IMR-90 (cell line): ENCODE results near the gene MAPK10. TPM values are rescaled to one million over a fixed set of nuclear protein-coding genes. Genes with fewer than 3 reads are reported as not detected.

Experiments used
- ATAC-seq: fragments of 200-7000 bp; cut with Tn5 transposase; 2 replicates; pipeline ENCODE4 v1.9.1; 2020; ENCODE audit warnings: low read depth, mild to moderate bottlenecking, moderate library complexity
- BruUV-seq: library from RNA; stranded (reverse); fragments of 400-500 nt; replicated peaks from 2 replicates; lab custom pipeline; 2021; lab: Mats Ljungman, UMichigan
- CTCF ChIA-PET: fragments of 300-600 bp; formaldehyde crosslinking; extraction: SDS; loops from one replicate; lab custom pipeline; 2021; ENCODE audit warnings: antibody characterized with exemption; lab: Yijun Ruan, JAX
- POLR2A ChIA-PET: fragments of 300-600 bp; sonication (Branson Sonifier 250); formaldehyde crosslinking; loops from one replicate; lab custom pipeline; 2022; ENCODE audit warnings: antibody characterized with exemption; ENCODE audit not compliant: unreplicated experiment; lab: Charles Lee
- DNase-seq: peaks from one replicate; pipeline ENCODE4 v3.0.0; 2013
- H2AFZ ChIP-seq: replicated peaks from 2 replicates; pipeline ENCODE3; 2013; ENCODE audit warnings: low read length, mild to moderate bottlenecking; ENCODE audit not compliant: poor library complexity
- H2AK5ac ChIP-seq: 2 replicates; pipeline ENCODE4 v1.6.1; 2013; ENCODE audit warnings: low read depth, low read length, inconsistent platforms
- H2AK9ac ChIP-seq: replicated peaks from 2 replicates; pipeline ENCODE3; 2013; ENCODE audit warnings: mild to moderate bottlenecking, low read depth, low read length, moderate library complexity; ENCODE audit not compliant: poor library complexity
- H2BK120ac ChIP-seq: 2 replicates; pipeline ENCODE4 v1.6.1; 2013; ENCODE audit warnings: low read depth, low read length, inconsistent platforms
- H2BK15ac ChIP-seq: 3 replicates; pipeline ENCODE4 v1.6.1; 2013; ENCODE audit warnings: low read depth, low read length, inconsistent platforms
- H2BK20ac ChIP-seq: 2 replicates; pipeline ENCODE4 v1.6.1; 2013; ENCODE audit warnings: low read depth, mild to moderate bottlenecking, inconsistent platforms, low read length, moderate library complexity
- H2BK5ac ChIP-seq: 2 replicates; pipeline ENCODE4 v1.6.1; 2013; ENCODE audit warnings: mild to moderate bottlenecking, low read depth, low read length, inconsistent platforms; ENCODE audit not compliant: poor library complexity, severe bottlenecking
- H3K14ac ChIP-seq: replicated peaks from 2 replicates; pipeline ENCODE4 v1.6.1; 2013; ENCODE audit warnings: low read depth, low read length, inconsistent platforms
- H3K18ac ChIP-seq: 2 replicates; pipeline ENCODE4 v1.6.1; 2013; ENCODE audit warnings: low read depth, low read length, control low read depth
- H3K23ac ChIP-seq: 2 replicates; pipeline ENCODE4 v1.6.1; 2013; ENCODE audit warnings: low read depth, low read length, inconsistent platforms
- H3K27ac ChIP-seq: 2 replicates; pipeline ENCODE4 v1.5.1; 2013; ENCODE audit warnings: mild to moderate bottlenecking, control low read depth, low read length; ENCODE audit not compliant: insufficient read depth
- H3K27me3 ChIP-seq: 2 replicates; pipeline ENCODE4 v1.6.1; 2013; ENCODE audit warnings: low read length; ENCODE audit not compliant: control insufficient read depth, insufficient read depth
- H3K36me3 ChIP-seq: 2 replicates; pipeline ENCODE4 v1.6.1; 2013; ENCODE audit warnings: low read length, mixed read lengths; ENCODE audit not compliant: control insufficient read depth, insufficient read depth
- H3K4ac ChIP-seq: 2 replicates; pipeline ENCODE4 v1.6.1; 2013; ENCODE audit warnings: low read depth, low read length, inconsistent platforms
- H3K4me1 ChIP-seq: 2 replicates; pipeline ENCODE4 v1.6.1; 2013; ENCODE audit warnings: low read length, mixed read lengths; ENCODE audit not compliant: control insufficient read depth, insufficient read depth
- H3K4me2 ChIP-seq: 2 replicates; pipeline ENCODE4 v1.6.1; 2013; ENCODE audit warnings: low read depth, mild to moderate bottlenecking, control low read depth, low read length, moderate library complexity
- H3K4me3 ChIP-seq: 2 replicates; pipeline ENCODE4 v1.5.1; 2013; ENCODE audit warnings: low read depth, mild to moderate bottlenecking, control low read depth, low read length, moderate library complexity; ENCODE audit not compliant: insufficient read depth
- H3K56ac ChIP-seq: 2 replicates; pipeline ENCODE4 v1.6.1; 2013; ENCODE audit warnings: low read length, inconsistent platforms; ENCODE audit not compliant: insufficient read depth; ENCODE audit errors: extremely low read depth
- H3K79me1 ChIP-seq, 2 experiments: 2 replicates each; pipeline ENCODE4 v1.6.1; 2013; ENCODE audit warnings: low read length in 2 of 2, inconsistent platforms in 1 of 2, low read depth in 1 of 2
- H3K9ac ChIP-seq: 2 replicates; pipeline ENCODE4 v1.6.1; 2013; ENCODE audit warnings: low read depth, low read length, control low read depth
- H3K9me1 ChIP-seq: 2 replicates; pipeline ENCODE4 v1.6.1; 2013; ENCODE audit warnings: low read length, inconsistent platforms; ENCODE audit not compliant: insufficient read depth
- H3K9me3 ChIP-seq: 2 replicates; pipeline ENCODE4 v1.6.1; 2013; ENCODE audit warnings: low read length; ENCODE audit not compliant: control insufficient read depth, insufficient read depth
- H4K20me1 ChIP-seq: 2 replicates; pipeline ENCODE4 v1.6.1; 2013; ENCODE audit warnings: low read length, inconsistent platforms; ENCODE audit not compliant: insufficient read depth
- H4K5ac ChIP-seq: 2 replicates; pipeline ENCODE4 v1.6.1; 2013; ENCODE audit warnings: mild to moderate bottlenecking, low read depth, low read length, control low read depth
- H4K8ac ChIP-seq, 2 experiments: 2 replicates each; pipeline ENCODE4 v1.6.1; 2013; ENCODE audit warnings: low read depth in 2 of 2, low read length in 2 of 2, control low read depth in 1 of 2, inconsistent platforms in 1 of 2
- H4K91ac ChIP-seq: 2 replicates; pipeline ENCODE4 v1.6.1; 2013; ENCODE audit warnings: low read depth, low read length, inconsistent platforms; ENCODE audit not compliant: insufficient read depth
- BHLHE40 ChIP-seq: fragments of 150-350 bp; IDR thresholded peaks from 2 replicates; pipeline ENCODE4 v1.6.1; 2016; ENCODE audit warnings: mild to moderate bottlenecking, low read depth, low read length
- CEBPB ChIP-seq: IDR thresholded peaks from 2 replicates; pipeline ENCODE4 v1.6.1; 2012; ENCODE audit warnings: low read depth, low read length, improper control_type of control experiment
- CTCF ChIP-seq: conservative IDR thresholded peaks from 2 replicates; pipeline ENCODE4 v1.5.1; 2012; ENCODE audit warnings: mild to moderate bottlenecking, low read depth, low read length, improper control_type of control experiment
- ELK1 ChIP-seq: fragments of 150-350 bp; IDR thresholded peaks from 2 replicates; pipeline ENCODE4 v1.6.1; 2016; ENCODE audit warnings: low read depth, mild to moderate bottlenecking, low read length, moderate library complexity, borderline replicate concordance
- MAZ ChIP-seq: IDR thresholded peaks from 2 replicates; pipeline ENCODE4 v1.6.1; 2012; ENCODE audit warnings: low read depth, mild to moderate bottlenecking, low read length, improper control_type of control experiment, moderate library complexity, borderline replicate concordance
- MXI1 ChIP-seq: IDR thresholded peaks from 2 replicates; pipeline ENCODE4 v1.6.1; 2012; ENCODE audit warnings: low read depth, mild to moderate bottlenecking, low read length, moderate library complexity, borderline replicate concordance
- NFE2L2 ChIP-seq: fragments of 150-350 bp; IDR thresholded peaks from 2 replicates; pipeline ENCODE4 v1.6.1; 2016; ENCODE audit warnings: low read depth, mild to moderate bottlenecking, low read length
- RAD21 ChIP-seq: IDR thresholded peaks from 2 replicates; pipeline ENCODE4 v1.6.1; 2012; ENCODE audit warnings: low read length, improper control_type of control experiment
- SMC3 ChIP-seq: fragments of 150-350 bp; IDR thresholded peaks from 2 replicates; pipeline ENCODE4 v1.6.1; 2016; ENCODE audit warnings: low read depth, mild to moderate bottlenecking, antibody characterized with exemption, low read length, moderate library complexity
- WGBS, 2 experiments: methylation state at CpG; one replicate each; pipeline versions ENCODE4 v1.1.5 to v1.1.7; 2013; ENCODE audit warnings: missing lambda C conversion rate in 2 of 2; ENCODE audit not compliant: insufficient read length in 1 of 2; ENCODE audit errors: extremely low coverage in 2 of 2; 5-methylcytosine and 5-hydroxymethylcytosine counted together
- dilution Hi-C: fragments of 300-500 bp; cut with HindIII; formaldehyde crosslinking; loops from one replicate; pipeline ENCODE4 v1.14.3; 2018; ENCODE audit warnings: low sequenced_read_pairs; ENCODE audit not compliant: unreplicated experiment
- in situ Hi-C: fragments of 300-500 bp; cut with MboI; formaldehyde crosslinking; loops from 3 replicates; pipeline ENCODE4 v1.14.3; 2019; ENCODE audit warnings: low sequenced_read_pairs, inconsistent platforms, mixed read lengths
- intact Hi-C: fragments of 100-400 bp; cut with micrococcal nuclease; formaldehyde crosslinking; loops from 2 replicates; pipeline ENCODE4 v1.10.0; 2022
- polyA plus RNA-seq, 3 experiments: library from polyadenylated mRNA; depleted of rRNA; stranded (reverse); fragments of >200 nt; gene quantifications; 2 replicates each; pipeline ENCODE4 v1.2.3, GENCODE V29; 2012; ENCODE audit warnings: low replicate concordance in 1 of 3
- total RNA-seq: library from RNA; depleted of rRNA; stranded (reverse); fragments of >200 nt; gene quantifications from 2 replicates; pipeline ENCODE4 v1.2.3, GENCODE V29; 2012

The MAPK10 gene
- total and polyA plus RNA-seq, 2 of the 4 experiments (the other 2 are of a cell fraction): 2.8 to 6.5 TPM

GRCh38 chr4:85995361-85995760 is 364.5 kb downstream of the MAPK10 start:
- Histone ChIP-seq H3K36me3 (peaks cover 11% of the 10 kb centered on the region), H2BK5ac (no peak overlapping the region), H3K9me1 (peaks cover 6% of the 10 kb centered on the region), H3K27ac (no peak overlapping the region), H3K9ac (no peak overlapping the region), H3K9me3 (no peaks in the 10 kb centered on the region), H3K79me1 (peaks cover 0 to 5% of the 10 kb centered on the region in 2 experiments; a peak in 1 of 4 replicates), H2BK20ac (no peak overlapping the region), H4K8ac (no peak overlapping the region), H2BK15ac (no peak overlapping the region), H3K27me3 (no peaks in the 10 kb centered on the region), H3K18ac (no peak overlapping the region), H4K5ac (no peak overlapping the region), H3K4me3 (no peak overlapping the region), H4K91ac (no peak overlapping the region), H2AFZ (no peak overlapping the region), H4K20me1 (no peaks in the 10 kb centered on the region), H3K56ac (no peak overlapping the region), H3K14ac (no peak overlapping the region), H3K4me2 (no peak overlapping the region), H3K23ac (no peak overlapping the region), H3K4me1 (no peaks in the 10 kb centered on the region), H3K4ac (no peak overlapping the region), H2BK120ac (no peak overlapping the region), H2AK5ac (no peak overlapping the region), H2AK9ac (no peak overlapping the region)
- dilution Hi-C loops (no loop called here), in situ Hi-C loops (no loop called here), intact Hi-C loops (no loop called here)
- ChIA-PET CTCF (no interaction called here), POLR2A (no interaction called here)
- no peak for TF ChIP-seq MXI1
- no peak for TF ChIP-seq SMC3
- TF ChIP-seq MAZ: no peak
- no peak for TF ChIP-seq ELK1
- TF ChIP-seq CEBPB: no peak
- no peak for TF ChIP-seq NFE2L2
- no peak for TF ChIP-seq BHLHE40
- no peak for TF ChIP-seq CTCF
- TF ChIP-seq RAD21: no peak
- ATAC-seq: no peak
- no CpG with 5 or more reads among the region's 6 CpGs for WGBS, 2 experiments
- DNase-seq: no peak
- BruUV-seq: no TSS peak
